Kidney glomerular epithelial cell (primary cell): Measurements from ENCODE around the gene TPP1.
A peak's percentile ranks its signal among the peaks of the same experiment; 100 is the strongest.

Experiments
- DNase-seq: peaks from one replicate; lab custom pipeline; 2025; lab: John Stamatoyannopoulos, UW

TPP1 gene

DNA sequence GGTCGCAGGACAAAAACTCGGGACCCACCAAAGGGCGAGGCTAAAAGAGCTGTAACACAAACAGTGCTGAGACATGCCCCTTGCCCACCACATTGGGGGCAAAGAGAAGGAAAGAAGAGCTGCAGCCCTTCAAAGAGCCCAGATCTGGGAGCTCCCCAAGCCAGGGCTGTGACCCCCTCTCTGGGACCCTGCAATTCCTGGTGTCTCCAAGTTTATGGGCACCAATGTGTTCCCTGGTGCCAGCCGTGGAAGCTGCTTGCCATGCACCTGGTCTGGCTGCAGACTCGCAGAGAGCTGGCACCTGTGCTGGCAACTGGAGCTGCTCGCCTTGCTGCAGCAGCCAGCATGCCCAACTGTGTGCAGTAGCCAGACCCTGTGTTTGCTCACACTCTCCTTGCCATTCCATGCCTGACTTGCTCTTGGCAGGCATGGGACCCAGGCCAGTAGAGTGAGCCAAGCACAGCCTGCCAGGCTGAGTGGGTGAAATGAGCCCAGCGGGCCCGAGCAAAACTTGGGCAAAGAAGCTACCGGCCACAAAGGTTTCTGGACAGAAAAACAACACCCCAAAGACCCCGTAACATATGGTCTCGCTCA lies 31.8 kb downstream of the TPP1 start:
- no peak for DNase-seq

DNA sequence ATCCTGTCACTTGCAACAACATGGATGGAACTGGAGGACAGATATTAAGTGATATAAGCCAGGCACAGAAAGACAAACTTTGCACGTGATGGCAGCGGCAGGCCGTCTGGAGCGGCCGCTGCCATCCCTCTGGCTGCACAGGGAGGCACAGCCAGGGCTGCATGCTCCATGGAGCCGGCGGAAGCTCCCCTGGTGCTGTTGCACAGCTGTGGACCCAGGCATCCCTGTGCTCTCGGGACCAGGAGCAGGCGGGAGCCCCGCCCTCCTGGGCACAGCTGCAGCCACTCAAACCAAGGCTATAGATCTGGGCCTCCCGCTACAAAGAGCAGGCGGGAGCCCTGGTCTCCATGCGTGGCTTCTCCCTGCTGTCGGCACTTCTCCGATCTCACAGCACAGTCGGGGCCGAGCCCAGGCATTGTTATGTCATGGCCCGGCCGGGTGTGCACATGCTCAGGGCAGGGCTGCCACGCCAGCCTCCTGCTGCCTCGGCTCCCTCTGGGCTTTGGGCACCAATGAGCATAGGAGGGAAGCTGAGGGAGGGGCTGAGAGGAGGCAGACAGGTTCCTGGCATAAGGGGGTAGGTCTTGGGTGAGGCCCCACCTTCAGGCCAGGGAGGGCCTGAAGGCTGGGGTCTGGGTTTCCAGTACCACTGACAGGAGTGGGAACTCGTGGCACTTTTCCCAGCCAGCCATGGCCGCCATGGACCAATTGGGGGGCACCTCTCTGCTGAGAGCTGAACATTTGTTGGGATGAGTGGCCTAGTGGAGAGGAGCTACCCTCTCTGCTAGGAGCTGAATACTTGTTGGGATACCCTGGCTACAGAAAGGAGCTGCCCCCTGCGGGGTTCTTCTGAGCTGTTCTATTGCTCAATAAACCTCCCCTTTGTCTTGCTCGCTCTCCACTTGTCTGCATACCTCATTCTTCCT lies 32.5 kb downstream of the TPP1 start:
- DNase-seq, result no peak

- DNase-seq, result no peak
Observed at GRCh38 chr11:6584528-6584927, 34.7 kb downstream of the TPP1 start.

- DNase-seq, result no peak
Observed at GRCh38 chr11:6583584-6583983, 35.6 kb downstream of the TPP1 start.

DNA sequence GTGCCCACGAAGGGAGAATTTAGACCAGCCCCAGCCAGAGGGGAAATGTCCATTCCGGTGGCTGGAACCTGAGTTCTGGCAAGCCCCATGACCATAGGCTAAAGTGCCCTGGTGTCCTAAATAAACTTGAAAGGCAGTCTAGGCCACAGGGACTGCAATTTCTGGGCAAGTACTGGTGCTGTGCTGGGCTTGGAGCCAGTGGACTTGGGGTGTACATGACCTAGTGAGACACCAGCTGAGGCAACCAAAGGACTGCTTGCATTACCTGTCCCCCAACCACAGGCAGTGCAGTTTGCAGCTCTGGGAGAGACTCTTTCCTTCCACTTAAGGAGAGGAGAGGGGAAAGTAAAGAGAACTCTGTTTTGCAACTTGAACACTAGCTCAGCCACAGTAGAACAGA lies 39.5 kb downstream of the TPP1 start:
- no peak for DNase-seq

DNA sequence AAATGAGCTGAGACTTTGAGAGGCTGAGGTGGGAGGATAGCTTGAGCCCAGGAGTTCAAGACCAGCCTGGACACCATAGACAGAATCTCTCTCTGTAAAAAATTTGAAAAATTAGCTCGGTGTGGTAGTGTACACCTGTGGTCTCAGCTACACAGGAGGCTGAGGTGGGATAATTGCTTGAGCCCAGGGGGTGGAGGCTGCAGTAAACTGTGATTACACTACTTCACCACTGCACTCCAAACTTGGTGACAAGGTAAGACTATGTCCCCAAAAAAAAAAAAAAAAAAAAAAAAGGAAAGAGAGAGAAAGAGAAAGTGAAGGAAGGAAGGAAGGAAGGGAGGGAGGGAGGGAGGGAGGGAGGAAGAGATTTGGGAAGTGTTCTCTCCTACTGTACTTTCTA lies 41.1 kb downstream of the TPP1 start:
- no peak for DNase-seq

DNA sequence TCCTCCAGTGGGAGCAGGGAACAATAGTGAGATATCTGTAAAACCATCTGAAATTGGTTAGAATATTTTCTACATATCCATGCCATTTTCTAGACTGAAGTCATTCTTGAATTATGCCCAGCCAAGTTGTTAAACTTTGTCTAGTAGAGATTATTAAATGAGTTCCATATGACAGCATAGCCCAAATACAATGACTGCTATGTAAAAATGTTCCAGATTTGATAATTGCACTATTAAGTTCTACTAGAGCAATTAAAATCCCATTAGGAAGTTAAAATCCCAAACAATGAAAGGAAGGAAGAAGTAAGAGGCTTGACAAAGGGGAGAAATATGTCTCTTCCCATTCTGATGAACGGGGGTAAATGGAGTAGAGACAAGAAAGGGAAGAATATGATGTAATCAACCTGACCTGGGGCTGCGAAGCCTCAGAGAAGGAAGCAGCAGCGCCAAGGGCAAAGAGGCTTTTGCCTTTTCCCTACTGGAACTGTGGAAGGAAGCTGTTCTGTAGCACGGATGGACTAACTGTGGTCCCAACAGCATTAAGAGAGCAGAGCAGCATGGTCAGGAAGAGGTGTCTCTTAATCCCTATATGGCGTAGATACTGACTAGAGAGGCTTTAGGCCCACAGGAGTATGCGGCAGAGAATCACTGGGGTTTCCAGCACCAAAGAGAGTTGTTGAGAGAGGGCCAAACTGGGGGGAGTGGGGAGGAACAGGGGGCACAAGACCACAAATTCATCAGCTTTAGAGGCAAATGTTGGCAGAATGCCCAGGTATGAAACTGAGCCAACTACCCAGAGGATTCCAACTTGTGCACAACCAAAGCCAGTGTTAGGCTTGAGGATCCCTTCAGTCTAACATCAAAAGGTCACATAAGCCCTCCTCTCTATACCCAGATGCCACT lies 42.5 kb downstream of the TPP1 start:
- DNase-seq, result no peak

GRCh38 chr11:6574816-6575715 lies 44.2 kb downstream of the TPP1 start:
- DNase-seq, result no peak

DNA sequence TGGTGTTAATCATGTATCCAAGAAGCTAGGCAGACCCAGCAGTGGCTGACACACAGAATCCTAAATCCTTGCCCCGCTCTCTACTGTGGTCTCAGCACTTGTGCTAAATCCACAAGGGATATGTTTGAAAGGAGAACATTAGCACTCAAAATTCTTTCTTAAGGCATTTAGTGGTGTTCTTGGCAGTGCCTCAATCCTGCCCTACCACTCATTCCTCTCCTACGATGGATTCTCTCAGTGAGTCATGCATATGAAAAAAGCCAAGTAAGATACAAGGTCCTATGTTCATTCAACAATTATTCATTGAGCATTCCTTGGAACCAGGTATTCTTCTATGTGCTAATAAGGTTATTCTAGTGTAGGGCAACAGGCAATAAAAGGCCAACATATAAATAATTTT lies 47.0 kb downstream of the TPP1 start:
- DNase-seq, result peak; percentile 12

- DNase-seq, result no peak
Observed at GRCh38 chr11:6571434-6572008, 47.7 kb downstream of the TPP1 start.

- no peak for DNase-seq
Observed at GRCh38 chr11:6570691-6571427, 48.4 kb downstream of the TPP1 start.

GRCh38 chr11:6569706-6570105 lies 49.5 kb downstream of the TPP1 start:
- no peak for DNase-seq

DNA sequence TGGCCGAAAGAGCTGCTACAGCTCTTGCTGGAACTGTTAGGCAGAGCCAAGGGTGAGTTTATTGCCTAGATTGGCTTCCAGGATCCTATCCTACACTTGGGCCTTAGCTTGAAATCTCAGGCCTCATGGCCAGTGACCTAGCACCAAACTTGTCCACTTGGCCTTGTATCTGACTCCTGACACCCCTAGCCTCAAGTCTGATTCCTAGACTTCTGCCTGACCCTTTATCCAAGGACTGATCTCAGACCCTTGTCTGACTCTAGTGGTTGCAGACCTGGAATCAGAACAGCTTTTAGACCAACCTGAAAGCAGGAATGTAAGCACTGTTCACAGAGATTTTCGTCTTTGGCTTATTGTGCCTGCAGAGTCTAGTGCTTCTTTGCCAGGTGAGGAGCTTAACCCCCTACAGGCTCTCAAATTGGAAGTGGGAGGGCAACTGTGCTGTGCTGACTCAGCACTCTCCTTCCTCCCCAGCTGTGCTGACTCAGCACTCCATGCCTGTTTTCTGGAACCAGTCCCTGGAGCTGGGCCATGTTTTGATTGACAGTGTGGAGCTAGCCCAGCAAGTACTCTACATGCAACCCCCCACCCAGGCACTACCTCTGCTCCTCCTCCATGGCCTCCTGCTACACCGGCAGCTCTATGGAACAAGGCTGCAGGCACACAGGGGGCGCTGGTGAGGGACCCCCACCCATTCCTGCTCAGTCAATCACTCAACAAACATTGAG lies 50.9 kb downstream of the TPP1 start:
- peak; percentile 42 for DNase-seq

DNA sequence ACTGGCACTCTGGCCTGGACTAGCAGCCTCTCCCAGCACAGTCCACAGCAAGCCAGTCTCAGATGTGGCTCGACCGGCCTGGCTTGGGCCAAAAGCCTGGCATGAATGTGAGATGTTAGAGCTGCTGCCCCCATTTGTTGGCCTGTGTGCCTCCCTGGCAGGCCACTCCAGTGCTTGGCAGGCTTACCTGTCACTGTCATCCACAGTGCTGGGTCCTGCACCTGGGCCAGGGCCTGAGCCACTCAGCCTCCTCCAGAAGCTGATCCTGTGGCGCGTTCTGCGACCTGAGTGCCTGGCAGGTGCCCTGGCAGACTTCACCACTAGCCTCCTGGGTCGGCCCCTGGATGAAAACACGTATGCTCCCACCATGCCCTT lies 51.9 kb downstream of the TPP1 start:
- DNase-seq, result no peak

GRCh38 chr11:6566704-6567370 lies 52.4 kb downstream of the TPP1 start:
- no peak for DNase-seq

- DNase-seq, result no peak
Observed at GRCh38 chr11:6565988-6566703, 53.1 kb downstream of the TPP1 start.

DNA sequence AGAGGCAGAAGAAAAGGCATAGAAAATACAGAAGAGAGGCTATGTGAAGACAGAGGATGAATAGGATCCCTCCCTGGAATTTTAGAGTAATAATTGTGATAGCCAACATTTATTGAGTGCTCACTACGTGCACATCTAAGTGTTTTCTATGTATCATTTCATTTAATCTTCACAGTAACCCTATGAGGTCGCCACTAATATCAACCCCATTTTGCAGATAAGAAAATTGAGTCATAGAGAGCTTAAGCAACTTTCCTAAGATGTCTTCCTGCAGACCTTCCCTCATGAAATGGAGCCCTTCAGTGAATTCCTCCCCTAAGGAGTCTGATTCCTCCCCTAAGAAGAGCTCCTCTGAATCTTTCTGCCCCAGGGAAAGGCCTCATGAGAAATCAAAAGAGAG lies 53.9 kb downstream of the TPP1 start:
- no peak for DNase-seq

- no peak for DNase-seq
Observed at GRCh38 chr11:6563667-6564066, 55.6 kb downstream of the TPP1 start.
